Heart left ventricle (tissue), 13 donors: ENCODE measurements around the gene FOSL2.

ENCODE experiments used
- POLR2A ChIP-seq, 2 donors: fragments of 450-650 bp; IDR thresholded peaks; one replicate each; pipeline ENCODE4 v1.6.1; 2017; ENCODE audit warnings: antibody characterized with exemption in 2 of 2, mild to moderate bottlenecking in 2 of 2, moderate library complexity in 2 of 2
- TF ChIP-seq, protein P1 (sequence below), 12 donors: fragments of 200-600 bp; sonication (generic) in 4 of 12; IDR thresholded peaks; one replicate each; pipeline versions ENCODE4 v1.5.0 to v1.8.0; 2018 to 2022; ENCODE audit warnings: antibody characterized with exemption in 12 of 12, mild to moderate bottlenecking in 5 of 12
- donor health status: ischemic (EF 13 %, LVEDD 7.1; RV severe dilation, severe dysfunction).
- donor health status: DM: no; HTN: yes; CAD: no.
- donor health status: DM: no; HTN: no; CAD: no.
- donor health status: ischemic (EF 25% LVEDD 6.9; RV normal size, moderate dysfunction).
- donor health status: ischemic (EF 25% LVEDD 5.7; RV mildly dilated, moderate dysfunction).
- donor health status: ischemic (EF 35%, LVEDD 5.7; RV mildly dilated, moderate dysfunction).
- donor health status: nonischemic (EF 11% LVEDD 7.7; RV severe dilation, severe dysfunction).
- donor health status: DM: yes; HTN: yes; CAD: no.
- donor health status: PGD.
- donor health status: ischemic (EF 29% LVEDD 5.4; RV normal size, mild dysfunction).
- donor health status: nonischemic (EF 23%, LVEDD 6.1; RV moderate dilation, normal function).

DNA sequence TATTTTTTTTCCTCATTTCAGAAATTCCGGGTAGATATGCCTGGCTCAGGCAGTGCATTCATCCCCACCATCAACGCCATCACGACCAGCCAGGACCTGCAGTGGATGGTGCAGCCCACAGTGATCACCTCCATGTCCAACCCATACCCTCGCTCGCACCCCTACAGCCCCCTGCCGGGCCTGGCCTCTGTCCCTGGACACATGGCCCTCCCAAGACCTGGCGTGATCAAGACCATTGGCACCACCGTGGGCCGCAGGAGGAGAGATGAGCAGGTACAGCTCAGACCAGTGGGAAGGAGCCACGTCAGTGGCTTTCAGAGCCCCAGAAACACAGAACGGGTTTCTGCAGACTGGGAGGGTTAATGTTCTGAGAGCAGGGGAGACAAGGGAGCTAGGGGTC, 11.4 kb downstream of the FOSL2 start:
- TF ChIP-seq, protein P1, sequence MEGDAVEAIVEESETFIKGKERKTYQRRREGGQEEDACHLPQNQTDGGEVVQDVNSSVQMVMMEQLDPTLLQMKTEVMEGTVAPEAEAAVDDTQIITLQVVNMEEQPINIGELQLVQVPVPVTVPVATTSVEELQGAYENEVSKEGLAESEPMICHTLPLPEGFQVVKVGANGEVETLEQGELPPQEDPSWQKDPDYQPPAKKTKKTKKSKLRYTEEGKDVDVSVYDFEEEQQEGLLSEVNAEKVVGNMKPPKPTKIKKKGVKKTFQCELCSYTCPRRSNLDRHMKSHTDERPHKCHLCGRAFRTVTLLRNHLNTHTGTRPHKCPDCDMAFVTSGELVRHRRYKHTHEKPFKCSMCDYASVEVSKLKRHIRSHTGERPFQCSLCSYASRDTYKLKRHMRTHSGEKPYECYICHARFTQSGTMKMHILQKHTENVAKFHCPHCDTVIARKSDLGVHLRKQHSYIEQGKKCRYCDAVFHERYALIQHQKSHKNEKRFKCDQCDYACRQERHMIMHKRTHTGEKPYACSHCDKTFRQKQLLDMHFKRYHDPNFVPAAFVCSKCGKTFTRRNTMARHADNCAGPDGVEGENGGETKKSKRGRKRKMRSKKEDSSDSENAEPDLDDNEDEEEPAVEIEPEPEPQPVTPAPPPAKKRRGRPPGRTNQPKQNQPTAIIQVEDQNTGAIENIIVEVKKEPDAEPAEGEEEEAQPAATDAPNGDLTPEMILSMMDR (IDR thresholded peaks at IDR 0.05), result no peak
- no peak for TF ChIP-seq POLR2A (IDR thresholded peaks at IDR 0.05)
